GM19452 (cell line): ENCODE measurements around the gene INSIG1.

ENCODE experiments used
- ATAC-seq: cut with Tn5 transposase; IDR thresholded peaks from one replicate; pipeline ENCODE4 v1.9.1; 2021; ENCODE audit not compliant: unreplicated experiment

INSIG1 gene

DNA sequence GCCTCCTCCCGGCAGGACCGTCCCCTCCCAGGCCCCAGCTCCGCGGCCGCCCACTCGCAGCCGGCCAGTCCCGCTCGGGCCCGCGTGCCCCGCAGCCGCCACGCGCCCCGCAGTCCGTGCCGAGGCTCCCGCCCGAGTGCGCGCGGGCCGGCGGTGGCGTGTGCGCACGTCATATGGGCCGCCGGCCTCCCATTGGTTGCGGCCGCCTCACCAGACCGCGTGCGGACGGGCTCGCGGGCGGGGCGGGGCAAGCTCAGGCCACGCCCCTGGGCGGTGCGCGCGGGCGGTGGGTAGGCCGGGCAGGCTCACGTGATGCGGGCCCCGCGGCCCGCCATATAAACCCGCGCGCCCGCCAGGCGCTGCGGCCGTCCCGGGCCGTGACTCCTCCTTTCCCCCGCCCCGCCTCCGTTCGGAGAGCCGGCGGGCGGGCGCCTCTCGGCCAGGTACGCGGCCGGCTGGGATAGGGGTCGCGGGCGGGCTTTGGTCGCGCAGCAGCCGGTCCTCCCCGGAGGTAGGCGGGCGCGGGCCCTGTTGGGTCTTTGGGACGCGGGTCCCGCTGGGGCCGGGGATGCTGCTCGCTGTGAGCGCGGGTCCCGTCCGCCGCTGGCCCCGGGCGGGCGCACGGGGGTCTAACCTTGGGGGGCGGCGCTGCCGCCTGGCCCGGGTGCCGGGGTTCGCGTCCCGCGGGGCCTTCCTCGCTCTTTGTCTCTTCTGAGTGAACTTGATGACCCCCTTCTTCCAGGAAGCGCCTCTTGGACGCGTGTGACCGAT, at the start of gene INSIG1:
Gene INSIG1, plus strand, starts transcription at position 362 of the 771 bp plus-strand sequence. Its CDS starts 408 bp downstream, at position 770.
- ATAC-seq, result peak; percentile 66

DNA sequence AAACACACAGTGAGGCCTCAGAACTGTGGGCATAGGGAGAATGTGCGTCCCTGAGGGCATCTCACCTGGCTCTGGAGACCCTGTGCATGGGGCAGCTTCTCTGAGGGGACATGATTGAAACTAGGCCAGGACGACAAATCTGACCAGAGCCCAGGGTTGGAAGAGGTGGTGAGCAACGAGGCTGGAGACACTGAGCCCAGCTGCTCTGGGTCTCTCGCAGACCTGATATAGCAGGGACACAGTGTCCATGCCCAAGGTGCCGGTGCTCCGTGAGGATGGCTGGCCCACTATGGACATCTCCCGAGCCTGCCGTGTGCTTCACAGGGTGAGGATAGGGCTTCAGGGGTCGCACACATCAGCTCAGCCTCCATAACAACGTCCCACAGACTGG, 49.3 kb upstream of the INSIG1 start:
- ATAC-seq, result no peak

DNA sequence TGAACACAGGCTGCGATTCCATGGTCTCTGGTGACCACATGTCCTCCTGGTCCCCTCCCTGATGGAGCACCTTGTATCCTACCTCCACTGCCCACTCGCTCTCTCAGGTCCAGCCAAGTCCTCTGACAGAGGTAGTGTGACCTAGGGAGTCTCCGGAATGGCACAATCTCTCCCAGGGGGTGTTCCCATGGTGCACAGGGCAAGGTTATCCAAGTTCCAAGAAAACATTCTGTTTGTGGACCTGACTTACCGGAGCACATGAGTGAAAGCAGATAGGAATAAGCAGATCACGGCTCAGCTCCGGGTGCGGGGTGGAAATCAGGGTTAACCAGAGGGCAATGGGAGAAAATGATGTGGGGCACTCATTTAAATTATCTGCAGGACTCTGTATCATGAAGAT, 45.8 kb upstream of the INSIG1 start:
- no peak for ATAC-seq

DNA sequence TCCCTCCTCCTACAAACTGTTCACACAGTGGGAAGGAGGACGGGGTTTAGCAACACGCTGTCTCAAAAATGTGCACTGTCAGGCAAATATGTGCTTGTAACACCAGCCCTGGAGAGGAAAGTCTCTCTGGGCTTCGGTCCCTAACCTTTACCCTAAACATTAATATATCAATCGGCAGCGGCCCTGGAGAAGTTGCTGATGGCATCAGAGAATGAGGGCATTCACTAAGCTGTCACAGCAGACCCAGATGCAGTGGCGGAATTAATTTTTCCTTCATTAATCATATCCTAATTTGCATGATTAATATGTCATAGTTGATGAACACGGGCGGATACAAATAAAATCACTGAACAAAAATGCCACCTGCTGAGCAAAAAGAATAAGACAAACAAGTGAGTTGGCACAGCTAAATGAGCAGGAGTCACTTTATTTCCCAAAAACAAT, 45.2 kb upstream of the INSIG1 start:
- no peak for ATAC-seq

DNA sequence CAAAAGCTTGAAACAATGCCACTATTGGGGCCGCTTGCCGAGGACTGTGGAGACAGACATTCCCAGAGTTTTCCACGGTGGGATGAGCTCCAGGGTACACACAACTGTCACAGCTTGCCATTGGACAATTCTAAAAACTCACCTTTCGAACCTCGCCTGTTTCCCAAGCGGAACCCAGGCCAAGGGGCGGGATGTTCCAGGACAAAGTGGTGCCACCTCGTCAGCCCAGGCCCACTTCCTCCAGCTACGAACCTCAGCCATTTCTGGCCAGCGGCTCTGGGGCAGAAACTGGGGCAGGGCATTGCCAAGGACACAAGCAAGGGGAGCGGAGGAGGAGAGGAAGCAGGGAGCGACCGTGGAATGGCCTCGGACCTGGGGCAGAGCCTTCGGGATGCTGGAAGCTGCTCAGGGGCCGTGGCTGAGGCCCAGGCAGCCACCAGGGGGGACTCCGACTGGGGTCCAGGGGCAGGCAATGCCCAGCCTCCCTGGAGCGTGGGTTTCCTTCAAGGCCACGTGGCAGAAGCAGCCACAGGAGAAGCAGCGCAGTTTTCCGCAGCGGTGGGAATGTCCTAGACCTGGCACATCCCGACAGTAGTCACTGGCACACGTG, 44.7 kb upstream of the INSIG1 start:
- ATAC-seq, result no peak

DNA sequence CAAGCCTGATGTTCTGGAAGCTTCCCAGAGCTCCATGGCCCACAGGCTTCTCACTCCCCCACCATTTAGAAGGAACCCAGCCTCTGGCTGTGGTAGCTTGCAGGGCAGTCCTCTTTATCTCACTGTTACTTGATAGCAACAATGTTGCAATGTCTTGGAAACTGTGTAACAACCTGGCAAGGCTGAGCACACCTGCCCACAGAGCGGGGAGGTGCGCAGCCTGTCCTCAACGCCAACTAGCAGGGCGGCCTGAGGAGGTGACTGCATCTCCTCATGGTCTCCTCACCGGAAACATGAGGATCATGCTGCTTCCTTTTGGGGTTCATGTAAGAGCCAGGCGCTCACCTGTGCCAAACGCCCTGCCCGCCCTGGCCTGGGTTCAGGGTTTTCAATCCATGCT, 43.7 kb upstream of the INSIG1 start:
- no peak for ATAC-seq

DNA sequence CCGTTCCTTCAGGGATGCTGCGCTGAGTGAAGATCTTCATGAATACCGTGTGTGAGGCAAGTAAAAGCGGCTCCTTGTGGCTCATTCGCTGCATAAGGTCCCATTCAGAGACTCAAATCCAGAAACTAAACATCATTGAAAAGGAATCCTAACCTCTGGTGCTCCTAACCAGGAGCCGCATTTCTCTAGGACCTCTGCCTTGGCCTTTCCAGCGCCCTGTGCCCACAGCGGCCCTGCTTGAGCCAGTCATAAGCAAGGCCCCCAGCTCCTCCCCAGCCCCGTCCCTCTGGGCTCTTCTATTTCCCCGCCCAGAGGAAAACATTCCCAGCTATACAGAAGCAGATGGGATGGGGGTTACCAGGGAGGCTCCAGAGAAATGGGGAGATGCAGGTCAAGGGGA, 42.6 kb upstream of the INSIG1 start:
- ATAC-seq, result no peak

DNA sequence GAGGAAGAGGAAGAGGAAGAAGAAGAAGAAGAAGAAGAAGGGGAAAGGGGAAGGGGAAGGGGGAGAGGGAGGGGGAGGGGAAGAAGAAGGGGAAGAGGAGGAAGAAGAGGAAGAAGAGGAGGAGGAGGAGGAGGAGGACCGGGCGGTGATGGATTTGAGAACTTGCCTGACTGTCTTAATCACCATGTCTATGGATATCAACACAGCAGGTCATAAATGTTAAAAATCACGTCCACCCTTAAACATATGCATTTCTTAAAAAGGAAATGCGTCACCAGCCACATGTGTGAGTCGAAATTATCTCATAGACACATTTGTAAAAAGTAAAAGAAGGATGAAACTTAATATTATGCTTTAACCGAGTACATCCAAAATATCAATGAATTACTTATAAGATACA, 42.1 kb upstream of the INSIG1 start:
- no peak for ATAC-seq

DNA sequence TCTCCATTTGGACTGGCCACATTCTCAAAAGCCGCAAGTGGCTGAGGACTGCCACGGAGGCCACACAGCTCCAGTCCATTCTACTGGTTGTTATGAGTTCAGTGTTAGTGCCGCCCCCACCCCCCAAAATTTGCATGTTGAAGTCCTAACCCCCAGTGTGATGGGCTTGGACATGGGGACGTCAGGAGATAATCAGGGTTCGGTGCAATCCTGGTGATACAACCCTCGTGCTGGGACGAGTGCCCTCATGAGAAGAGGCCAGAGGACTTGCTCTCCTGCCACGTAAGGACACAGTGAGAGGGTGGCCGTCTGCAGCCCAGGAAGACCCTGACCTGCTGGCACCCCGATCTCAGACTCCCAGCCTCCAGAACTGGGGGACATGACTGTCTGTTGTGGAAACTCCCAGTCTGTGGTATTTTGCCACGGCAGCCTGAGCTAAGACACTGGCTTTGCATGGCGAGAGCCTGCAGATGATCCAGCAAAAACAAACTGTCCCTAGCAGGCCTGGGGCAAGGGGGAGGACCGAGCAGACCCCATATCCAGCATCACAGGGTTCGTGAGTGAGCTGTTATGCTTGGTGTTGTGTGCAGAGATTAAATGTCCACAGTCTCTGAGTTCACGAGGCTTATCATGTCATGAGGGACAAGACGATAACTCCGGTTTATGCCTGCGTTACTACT, 41.5 kb upstream of the INSIG1 start:
- no peak for ATAC-seq

DNA sequence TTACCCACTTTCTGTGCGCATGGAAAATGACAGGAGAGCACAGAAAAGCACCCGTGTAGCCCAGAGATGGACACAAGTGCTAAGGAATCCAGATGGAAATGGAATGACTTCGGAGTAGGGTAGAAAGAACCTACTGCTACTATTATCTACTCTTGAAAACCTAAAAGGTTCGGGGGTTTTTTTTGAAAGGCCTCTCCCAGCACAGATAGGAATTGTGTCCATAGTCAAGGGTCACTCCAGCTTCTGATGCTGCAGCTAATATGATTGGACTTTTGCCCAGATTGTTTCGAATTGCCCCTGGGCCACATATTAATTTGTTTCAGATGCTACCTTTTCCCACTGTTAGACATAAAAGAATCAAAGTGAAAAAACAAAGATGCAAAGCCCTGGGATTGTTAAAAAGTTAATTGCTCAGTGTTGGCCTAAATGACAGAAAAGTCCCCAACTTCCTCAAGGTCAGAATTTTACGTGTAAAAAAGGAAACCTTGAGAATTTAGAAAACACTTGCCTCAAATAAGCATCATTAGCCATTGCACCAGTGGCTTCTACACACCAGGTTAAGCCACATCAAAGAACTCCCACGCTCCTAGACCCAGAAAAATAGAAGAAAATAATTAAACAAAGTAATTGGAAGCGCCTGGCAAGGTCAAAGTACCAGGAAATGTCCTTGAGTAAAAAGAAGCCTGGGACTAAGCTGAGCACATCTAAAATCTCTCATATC, 40.8 kb upstream of the INSIG1 start:
- no peak for ATAC-seq

DNA sequence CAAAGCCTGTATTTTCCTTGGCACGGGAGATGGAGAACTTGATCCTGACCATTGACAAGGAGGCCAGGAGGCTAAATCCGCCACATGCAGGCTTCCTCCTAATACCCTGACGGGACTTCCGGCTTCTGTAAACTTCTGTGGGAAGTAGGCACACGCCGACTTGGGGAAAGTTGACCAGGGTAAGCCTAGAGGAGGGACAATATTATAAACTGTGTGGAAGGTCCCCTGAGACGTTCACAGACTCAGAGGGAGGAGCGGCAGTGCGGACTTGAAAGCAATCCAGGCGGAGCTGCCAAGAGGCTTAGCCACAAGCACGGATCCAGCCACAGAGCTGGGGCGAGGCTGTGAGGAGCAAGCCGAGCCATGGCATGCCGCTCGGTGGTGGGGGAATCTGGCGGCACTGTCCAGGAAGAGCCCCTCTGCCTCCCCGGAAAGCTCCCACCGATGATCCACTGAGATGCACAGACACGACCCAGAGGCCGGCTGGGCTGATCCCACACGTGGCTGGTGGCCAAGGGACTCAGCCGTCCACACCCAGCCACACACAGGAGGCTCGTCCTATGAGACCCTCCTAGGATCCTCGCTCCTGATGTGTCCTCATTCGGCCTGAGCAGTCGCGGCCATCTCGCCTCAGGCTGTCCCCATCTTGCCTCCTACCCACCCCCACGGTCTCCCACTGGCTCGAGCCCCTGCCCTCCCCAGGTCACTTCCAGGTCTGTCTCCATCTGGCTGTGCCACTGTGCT, 40.0 kb upstream of the INSIG1 start:
- no peak for ATAC-seq

DNA sequence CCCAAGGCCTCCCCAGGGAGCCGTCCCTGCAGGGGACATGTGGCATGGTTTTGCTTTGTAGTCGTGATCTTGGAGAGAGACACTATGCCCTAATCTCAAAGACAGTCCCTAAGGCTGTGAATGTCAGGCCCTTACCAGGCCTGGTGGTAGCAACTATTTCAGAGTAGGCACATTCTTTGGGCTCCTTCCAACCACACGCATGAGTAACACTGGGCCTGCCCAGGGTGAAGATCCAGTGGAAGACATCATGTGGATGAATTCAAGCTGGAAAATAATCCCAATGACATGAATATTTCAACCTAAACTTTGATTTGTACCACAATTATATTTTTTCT, 39.5 kb upstream of the INSIG1 start:
- no peak for ATAC-seq

DNA sequence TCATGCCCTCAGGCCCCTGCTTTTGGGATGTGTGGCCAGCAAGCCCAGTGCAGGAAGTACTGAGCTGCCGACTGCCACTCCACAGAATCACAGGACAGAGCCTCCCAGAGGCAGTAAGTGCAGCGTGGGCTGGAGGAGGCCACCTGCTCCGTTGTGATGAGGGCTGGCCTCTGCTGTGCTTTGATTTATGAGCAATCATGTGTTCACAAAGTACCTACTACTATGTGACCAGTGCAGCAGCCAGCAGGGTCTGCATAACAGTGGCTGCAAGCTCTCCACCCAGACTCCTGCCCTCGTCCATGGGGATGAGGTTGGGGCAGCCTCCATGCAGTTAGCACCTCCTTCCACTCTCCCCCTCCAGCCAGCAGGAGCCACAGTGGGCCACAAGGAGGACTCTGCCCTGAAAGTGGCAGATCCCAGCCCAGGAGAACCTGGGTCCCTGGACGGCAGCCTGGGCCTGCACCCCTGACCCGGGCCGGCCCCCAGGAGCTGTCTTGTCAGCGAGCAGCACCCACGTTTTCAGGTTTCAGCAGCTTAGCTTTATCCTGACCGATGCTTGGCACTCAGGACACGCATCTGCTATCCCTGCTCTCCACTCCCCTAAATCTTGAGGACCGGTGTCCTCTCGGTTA, 37.7 kb upstream of the INSIG1 start:
- ATAC-seq, result no peak

DNA sequence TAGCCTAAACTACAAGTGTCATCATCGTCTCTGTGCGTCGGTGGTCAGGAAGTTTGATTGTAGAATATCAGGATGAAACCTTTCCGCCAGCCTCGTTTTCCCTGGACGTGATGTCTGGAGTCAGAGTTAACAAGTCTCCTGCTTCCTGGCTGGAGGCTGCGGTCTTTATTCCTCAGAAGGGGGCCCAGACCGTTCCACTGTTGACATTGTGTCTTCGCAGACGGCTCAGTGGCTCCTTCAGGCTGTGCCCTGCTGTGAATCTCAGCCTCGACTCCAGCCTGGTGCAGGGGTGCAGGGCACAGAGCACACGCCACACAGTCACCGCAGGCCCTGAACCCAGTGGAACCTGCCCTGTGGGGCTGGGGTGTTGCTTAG, 37.2 kb upstream of the INSIG1 start:
- no peak for ATAC-seq

DNA sequence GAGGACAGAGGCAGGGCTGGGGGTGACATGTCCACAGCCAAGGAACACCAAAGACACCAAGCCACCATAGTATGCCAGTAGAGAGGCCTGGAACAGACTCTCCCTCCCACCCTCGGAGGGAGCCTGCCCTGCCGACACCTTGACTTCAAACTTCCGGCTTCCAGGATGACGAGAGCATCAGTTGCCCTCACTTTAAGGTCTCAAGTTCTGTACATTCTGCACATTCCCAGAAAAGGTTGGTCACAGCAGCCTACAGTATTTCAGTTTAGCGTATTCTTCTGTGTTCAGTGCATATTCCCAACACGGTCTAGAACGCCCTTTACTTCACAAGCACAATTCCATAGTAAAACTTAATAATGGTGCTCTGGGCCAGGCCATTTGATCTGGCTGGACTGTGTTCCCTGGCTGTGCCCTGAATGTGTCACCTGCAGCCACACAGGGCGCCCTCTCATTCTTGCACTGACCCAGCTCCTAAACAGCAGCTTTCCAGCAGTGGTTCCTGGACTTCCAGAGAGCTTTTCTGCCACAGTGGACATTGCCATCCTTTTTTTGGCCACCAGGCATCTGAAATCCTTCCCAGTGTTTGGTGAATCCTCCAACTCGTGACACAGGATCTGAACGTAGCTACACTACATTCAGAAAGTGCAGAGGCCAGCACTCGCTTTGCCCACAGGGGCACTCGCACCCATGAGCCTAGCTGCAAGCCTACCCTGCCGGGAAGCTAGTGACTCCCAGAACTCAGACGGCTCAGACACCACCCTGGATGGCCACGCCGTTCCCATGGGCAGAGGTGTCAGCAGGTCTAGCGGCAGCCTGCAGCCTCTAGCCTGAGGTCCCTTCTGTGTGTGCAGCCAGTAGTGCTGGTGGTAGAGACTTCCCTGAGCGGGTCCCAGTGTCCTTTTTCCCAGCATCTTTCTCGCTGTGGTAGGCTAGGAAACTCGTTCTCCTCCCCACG, 36.4 kb upstream of the INSIG1 start:
- no peak for ATAC-seq

DNA sequence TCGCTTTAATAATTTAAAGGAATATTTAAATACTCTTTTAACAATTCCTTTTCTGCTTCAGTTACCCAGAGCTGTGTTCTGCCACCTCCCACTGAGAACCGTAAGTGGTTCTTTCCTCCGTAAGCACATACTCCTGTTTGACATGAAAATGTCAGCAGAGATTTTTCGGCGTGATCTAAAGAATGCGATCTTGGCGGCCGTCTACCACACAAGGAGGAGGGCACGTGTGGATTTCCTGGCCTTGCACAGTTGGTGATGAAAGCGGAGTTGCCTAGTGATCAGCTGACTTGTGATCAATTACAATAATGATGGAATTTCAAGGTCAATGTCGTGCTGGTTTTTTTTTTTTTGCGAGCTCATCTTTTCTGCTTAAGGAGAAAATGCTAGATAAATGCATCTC, 35.6 kb upstream of the INSIG1 start:
- ATAC-seq, result no peak

DNA sequence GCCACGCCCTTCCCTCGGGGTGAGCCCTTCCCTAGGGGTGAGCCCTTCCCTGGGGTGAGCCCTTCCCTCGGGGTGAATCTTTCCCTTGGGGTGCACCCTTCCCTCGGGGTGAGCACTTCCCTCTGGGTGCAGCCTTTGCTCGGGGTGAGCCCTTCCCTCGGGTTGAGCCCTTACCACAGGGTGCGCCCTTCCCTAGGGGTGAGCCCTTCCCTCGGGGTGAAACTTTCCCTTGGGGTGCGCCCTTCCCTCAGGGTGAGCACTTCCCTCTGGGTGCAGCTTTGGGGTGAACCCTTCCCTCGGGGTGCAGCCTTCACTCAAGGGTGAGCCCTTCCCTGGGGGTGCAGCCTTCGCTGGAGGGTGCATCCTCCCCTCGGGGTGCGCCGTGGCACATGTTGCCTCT, 34.6 kb upstream of the INSIG1 start:
- no peak for ATAC-seq

DNA sequence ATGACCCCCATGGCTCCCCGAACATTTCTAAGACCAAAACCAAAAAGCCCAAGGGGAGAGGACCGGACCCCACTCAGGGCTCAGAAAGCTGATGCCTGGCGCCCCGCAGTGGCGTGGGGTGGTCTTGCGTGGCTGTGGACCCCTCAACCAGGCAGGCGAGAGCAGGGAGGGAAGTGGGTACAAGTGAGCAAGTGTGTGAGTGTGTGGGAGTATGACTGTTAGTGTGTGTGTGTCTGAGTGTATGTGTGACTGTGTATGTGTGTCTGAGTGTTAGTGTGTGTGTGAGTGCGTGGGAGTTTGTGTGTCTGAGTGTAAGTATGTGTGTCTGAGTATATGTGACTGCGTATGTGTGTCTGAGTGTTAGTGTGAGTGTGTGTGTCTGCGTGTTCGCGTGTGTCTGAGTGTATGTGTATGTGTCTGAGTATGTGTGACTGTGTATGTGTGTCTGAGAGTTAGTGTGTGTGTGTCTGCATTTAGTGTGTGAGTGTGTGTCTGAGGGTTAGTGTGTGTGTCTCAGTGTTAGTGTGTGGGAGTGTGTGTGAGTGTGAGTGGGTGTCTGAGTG, 34.0 kb upstream of the INSIG1 start:
- no peak for ATAC-seq

DNA sequence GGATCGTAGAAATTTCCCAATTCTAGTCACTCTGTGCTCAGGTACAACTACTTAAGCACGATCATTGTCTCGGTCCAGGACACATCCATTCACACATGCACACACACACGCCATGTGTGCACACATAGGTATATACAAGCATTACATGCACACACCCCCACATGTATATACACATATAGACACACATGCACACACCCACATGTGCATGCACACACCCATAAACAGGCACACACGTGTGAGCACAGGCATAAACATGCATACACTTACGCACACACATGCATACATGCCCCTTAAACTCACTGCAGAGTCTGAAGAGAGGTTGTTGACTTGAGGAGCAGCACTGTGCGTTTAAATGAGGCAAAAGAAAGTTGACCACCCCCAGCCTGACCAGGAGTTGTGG, 32.5 kb upstream of the INSIG1 start:
- no peak for ATAC-seq
